Bronchial epithelial cell (primary cell): ENCODE data around the gene PRIM2. TPM values are rescaled to one million over a fixed set of nuclear protein-coding genes. Genes with fewer than 3 reads are reported as not detected.
"Not testable (repeated sequence)": the region's sequence is repeated elsewhere in the genome, so short reads cannot be mapped to it uniquely, and the experiment has no call there.

ENCODE experiments used
- DNase-seq: peaks from one replicate; pipeline ENCODE4 v3.0.0-alpha.2; 2010; ENCODE audit warnings: low read depth
- FAIRE-seq: peaks from 2 replicates; lab custom pipeline; 2011; peaks lifted over from hg19 to GRCh38; lab: Jason Lieb, UNC
- H3K27me3 ChIP-seq: 2 replicates; pipeline ENCODE4 v1.5.1; 2011; ENCODE audit warnings: low read length; ENCODE audit not compliant: control insufficient read depth, insufficient read depth
- H3K36me3 ChIP-seq: 2 replicates; pipeline ENCODE4 v1.5.1; 2011; ENCODE audit warnings: low read length; ENCODE audit not compliant: control insufficient read depth, insufficient read depth
- H3K4me3 ChIP-seq: 2 replicates; pipeline ENCODE4 v1.5.1; 2011; ENCODE audit warnings: mild to moderate bottlenecking, low read depth, low read length, control low read depth
- total RNA-seq: library from RNA; depleted of rRNA; stranded (reverse); fragments of >200 nt; gene quantifications from 2 replicates; pipeline ENCODE4 v1.2.1, GENCODE V29; 2014
- TF ChIP-seq, protein P1 (sequence below): IDR thresholded peaks from 2 replicates; pipeline ENCODE4 v1.5.1; 2011; ENCODE audit warnings: mild to moderate bottlenecking, moderate library complexity, low read length, control low read depth, inconsistent platforms; ENCODE audit not compliant: insufficient read depth, severe bottlenecking

PRIM2 gene
- total RNA-seq, 1 donor from 2014 or later: 14.7 TPM

DNA sequence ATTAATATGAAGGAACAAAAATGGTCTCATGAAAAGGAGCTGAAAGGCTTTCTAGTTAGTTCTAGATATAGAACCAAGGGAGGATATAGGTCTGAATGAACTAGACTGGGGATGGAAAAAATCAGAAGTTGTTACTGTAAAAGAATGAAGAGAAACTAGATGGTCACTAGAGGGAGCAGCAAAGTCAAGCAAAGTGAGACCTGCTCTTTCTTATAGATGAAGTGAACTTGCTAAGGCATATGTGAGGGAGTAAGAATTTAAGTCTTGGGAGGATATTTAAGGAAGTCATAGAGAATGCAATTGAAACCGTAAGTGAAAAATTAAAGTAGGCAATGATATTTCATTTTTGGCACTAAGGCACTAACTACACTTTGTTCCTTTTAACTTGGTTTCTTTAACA lies 218.6 kb downstream of the PRIM2 start:
- not testable (repeated sequence) for H3K4me3 ChIP-seq, FAIRE-seq, H3K27me3 ChIP-seq, H3K36me3 ChIP-seq
- DNase-seq: peak; percentile 41
- TF ChIP-seq, protein P1, sequence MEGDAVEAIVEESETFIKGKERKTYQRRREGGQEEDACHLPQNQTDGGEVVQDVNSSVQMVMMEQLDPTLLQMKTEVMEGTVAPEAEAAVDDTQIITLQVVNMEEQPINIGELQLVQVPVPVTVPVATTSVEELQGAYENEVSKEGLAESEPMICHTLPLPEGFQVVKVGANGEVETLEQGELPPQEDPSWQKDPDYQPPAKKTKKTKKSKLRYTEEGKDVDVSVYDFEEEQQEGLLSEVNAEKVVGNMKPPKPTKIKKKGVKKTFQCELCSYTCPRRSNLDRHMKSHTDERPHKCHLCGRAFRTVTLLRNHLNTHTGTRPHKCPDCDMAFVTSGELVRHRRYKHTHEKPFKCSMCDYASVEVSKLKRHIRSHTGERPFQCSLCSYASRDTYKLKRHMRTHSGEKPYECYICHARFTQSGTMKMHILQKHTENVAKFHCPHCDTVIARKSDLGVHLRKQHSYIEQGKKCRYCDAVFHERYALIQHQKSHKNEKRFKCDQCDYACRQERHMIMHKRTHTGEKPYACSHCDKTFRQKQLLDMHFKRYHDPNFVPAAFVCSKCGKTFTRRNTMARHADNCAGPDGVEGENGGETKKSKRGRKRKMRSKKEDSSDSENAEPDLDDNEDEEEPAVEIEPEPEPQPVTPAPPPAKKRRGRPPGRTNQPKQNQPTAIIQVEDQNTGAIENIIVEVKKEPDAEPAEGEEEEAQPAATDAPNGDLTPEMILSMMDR: peak; percentile 39

DNA sequence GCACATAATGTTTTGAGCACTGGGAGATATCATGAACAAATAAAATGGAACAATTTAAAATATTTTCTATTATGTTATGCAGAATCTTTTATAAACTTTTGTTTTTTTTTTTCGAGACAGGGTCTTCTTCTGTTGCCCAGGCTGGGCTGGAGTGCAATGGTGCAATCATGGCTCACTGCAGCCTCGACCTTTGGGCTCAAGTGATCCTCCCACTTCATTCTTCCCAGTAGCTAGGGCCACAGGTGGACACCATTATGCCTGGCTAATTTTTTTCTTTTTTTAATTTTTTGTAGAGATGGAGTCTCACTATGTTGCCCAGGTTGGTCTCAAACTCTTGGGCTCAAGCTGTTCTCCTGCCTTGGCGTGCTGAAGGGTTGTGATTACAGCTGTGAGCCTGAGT lies 220.5 kb downstream of the PRIM2 start:
- not testable (repeated sequence) for DNase-seq, H3K27me3 ChIP-seq, H3K36me3 ChIP-seq, H3K4me3 ChIP-seq, FAIRE-seq

DNA sequence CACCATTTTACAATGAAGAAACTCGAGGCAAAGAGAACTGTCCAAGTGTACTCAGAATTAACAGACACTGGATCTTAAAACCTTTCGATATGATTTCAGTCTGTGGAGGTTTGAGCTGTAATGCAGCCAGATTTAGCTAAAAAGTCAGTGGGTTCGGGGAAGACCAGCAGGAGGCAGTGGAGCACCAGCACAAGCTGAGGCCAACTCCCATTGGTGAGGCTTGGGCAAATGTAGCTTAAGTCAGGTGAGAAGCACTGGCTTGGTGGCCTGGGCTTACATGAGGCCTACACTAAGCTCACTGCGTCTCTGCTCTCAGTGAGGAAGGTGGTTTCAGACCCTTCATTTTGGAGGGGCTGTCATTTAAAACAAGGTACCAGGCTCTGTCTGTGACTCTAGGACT lies 234.5 kb downstream of the PRIM2 start:
- H3K27me3 ChIP-seq, DNase-seq, H3K36me3 ChIP-seq, H3K4me3 ChIP-seq: not testable (repeated sequence)
- FAIRE-seq: peak; percentile 92

DNA sequence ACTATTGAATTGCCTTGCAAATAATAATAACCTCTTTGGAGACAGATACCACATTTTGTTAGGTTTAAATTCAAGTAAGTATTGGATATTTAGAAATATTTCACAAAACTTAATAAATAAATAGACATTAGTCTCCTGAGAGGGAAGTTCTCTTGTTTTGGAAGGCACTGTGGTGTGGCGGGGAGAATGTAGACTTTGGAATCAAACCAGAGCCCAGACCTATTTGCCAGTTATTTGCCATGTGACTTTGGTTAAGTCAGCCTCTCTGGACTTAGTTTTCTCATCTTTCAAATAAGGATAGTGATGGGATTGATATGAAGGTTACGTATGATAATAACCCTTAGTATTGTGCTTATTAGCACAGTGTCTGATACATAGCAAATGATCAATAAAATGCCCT lies 240.4 kb downstream of the PRIM2 start:
- not testable (repeated sequence) for FAIRE-seq, DNase-seq, H3K4me3 ChIP-seq, H3K27me3 ChIP-seq, H3K36me3 ChIP-seq

DNA sequence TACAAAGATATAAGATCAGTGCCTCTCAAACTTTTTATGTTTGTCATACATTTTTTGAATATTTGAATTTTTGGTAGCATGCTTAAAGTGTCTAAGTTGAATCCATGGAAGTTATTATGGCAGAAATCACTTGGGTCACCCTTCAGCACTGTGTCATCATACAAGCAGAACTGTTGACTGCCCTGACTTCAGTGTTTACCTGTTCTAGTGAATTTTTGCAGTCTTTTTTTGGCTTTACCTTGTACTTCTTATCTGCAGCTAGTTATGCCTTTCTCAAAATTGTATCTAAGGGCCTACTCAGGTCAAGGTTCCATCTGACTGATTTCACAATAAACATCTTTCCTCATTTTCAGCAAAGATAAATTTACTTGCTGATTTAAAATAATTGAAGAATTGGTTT lies 241.7 kb downstream of the PRIM2 start:
- not testable (repeated sequence) for H3K36me3 ChIP-seq, H3K4me3 ChIP-seq, H3K27me3 ChIP-seq, DNase-seq, FAIRE-seq

DNA sequence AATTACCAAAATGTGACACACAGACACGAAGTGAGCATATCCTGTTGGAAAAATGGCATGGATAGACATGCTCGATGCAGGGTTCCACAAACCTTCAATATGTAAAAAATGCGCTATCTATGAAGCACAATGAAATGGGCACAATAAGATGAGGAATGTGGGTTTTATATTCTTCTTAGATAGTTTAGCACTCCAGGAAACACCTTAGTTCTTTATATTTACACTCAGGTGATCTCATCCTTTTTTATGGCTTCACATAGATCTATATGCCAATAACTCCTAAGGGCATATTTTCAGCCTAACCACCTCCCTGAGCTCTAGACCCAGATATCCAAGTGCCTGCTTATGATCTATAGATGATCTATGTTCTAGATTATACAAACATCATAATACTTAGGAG lies 244.8 kb downstream of the PRIM2 start:
- not testable (repeated sequence) for H3K4me3 ChIP-seq, FAIRE-seq, H3K36me3 ChIP-seq, H3K27me3 ChIP-seq, DNase-seq

DNA sequence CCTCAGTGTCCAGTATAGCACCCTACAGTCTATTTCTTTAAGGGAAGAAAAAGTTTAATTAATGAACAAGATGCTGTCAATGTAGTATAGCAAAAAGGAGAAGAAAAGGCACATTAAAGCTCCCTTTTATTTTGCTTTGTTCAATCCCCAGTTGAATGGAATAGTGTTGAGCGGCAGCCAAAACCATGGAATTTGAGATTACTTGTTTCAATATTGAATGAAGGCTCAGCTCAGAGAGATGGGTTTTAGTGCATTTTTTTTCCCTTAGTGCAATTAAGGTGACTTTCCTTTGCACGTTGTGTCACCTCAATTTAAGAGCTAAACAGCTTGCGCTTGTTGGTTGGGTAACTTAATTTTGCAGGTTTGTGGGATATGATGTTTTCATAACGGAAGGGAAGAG lies 254.7 kb downstream of the PRIM2 start:
- H3K36me3 ChIP-seq, DNase-seq, H3K4me3 ChIP-seq, H3K27me3 ChIP-seq, FAIRE-seq: not testable (repeated sequence)

DNA sequence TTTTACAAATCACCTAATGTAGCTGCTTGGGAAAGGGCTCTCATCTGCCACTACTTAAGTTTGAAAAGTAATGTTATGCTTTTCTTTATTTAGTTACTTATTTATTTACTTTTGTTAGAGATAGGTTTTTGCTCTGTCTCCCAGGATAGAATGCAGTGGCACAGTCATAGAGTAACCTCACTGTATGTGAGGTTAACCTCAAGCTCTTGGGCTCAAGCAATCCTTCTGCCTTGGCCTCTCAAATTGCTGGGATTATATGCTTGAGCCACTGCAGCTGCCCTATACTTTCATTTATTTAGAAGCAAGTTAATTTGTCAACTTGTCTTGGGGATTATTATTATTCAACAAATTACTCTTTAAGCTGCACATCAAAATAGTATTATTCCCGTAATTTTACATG lies 255.4 kb downstream of the PRIM2 start:
- not testable (repeated sequence) for DNase-seq, H3K27me3 ChIP-seq, H3K36me3 ChIP-seq, FAIRE-seq, H3K4me3 ChIP-seq

DNA sequence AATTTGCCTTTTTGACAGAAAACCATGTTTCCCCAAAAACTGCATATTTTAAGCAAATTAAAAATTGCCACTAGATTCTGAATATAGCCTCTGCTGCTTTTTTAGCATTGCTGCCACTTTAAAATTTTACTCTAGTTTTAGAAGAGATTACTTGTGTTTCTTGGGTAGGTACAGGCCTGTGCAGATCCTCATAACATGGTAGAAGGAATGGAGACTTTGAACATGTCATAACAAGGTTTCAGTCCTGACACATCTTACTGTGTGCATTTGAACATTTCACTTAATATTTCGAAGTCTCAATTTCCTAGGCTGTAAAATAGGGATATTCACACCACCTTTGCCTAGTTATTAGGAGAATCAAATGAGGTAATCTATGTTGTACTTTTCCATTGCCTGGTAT lies 259.6 kb downstream of the PRIM2 start:
- not testable (repeated sequence) for H3K4me3 ChIP-seq, H3K36me3 ChIP-seq, H3K27me3 ChIP-seq, FAIRE-seq
- DNase-seq: peak; percentile 78

DNA sequence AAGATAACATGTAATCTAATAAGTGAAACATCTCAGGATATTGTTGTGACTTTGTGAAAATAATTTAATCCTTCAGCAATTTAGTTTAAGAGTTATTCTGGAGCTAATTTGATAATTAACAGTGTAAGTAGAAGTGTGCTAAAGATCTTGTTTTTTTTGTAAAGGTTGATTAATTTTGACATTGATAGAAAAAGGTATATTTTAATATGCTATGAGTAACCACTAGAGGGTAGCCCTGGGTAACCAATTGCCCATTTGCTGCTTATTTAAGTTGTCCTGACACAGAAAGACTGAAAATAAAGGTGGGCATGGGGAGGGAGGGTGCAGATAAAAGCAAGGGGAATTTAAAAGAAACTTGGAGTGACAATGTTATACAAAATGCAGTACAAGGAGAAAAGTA lies 262.1 kb downstream of the PRIM2 start:
- H3K36me3 ChIP-seq, H3K4me3 ChIP-seq, FAIRE-seq, H3K27me3 ChIP-seq: not testable (repeated sequence)
- peak; percentile 0 for DNase-seq

DNA sequence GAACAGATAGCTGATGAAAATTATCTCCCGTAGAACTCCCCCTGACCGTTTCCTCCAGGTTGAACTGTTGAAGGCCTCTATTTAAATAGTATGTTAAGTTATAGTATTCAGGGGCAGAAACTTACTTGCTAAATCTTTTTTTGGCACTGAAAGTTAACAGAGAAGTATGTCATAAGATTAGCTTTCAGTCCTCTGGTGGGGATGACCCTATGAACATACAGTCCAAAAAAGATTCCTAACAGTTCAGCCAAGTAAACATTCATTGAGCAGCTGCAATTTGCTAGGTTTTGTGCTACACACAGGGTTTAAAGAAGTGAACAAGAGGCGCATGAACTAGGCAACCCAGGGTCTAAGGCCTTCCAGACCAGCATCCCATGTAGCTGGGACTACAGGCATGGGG lies 264.2 kb downstream of the PRIM2 start:
- H3K27me3 ChIP-seq, H3K36me3 ChIP-seq, DNase-seq, FAIRE-seq, H3K4me3 ChIP-seq: not testable (repeated sequence)

DNA sequence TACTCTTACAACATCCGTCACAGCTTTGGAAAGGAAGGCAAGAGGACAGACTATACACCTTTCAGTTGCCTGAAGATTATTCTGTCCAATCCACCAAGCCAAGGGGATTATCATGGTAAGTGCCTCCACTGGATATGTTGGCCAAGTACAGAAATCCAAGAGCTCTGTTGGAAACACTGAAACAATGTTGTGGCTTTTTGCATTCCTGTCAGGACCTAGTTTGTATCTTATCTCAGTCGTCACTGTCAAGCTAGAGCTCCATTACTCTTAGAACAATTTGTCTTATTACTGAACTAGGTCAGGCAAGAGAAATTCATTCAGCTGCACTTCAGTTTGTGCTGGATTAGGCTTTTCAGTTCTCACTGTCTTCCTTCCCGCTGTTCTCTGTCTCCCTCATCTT lies 283.7 kb downstream of the PRIM2 start:
- H3K27me3 ChIP-seq, H3K4me3 ChIP-seq, H3K36me3 ChIP-seq, FAIRE-seq, DNase-seq: not testable (repeated sequence)

DNA sequence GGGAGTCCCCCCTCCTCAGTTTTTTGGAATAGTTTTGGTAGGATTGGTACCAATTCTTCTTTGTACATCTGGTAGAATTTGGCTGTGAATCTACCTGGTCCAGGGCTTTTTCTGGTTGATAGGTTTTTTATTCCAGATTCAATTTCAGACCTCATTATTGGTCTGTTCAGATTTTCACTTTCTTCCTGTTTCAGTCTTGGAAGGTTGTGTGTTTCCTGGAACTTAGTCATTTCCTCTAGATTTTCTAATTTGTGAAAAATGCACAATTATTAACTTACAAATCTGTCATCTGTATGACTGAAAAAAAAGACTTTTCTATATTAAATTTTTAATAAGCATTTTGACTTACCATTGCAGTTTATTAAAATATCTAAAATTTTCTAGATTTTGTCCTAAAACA lies 287.9 kb downstream of the PRIM2 start:
- not testable (repeated sequence) for H3K4me3 ChIP-seq, DNase-seq, FAIRE-seq, H3K36me3 ChIP-seq, H3K27me3 ChIP-seq

DNA sequence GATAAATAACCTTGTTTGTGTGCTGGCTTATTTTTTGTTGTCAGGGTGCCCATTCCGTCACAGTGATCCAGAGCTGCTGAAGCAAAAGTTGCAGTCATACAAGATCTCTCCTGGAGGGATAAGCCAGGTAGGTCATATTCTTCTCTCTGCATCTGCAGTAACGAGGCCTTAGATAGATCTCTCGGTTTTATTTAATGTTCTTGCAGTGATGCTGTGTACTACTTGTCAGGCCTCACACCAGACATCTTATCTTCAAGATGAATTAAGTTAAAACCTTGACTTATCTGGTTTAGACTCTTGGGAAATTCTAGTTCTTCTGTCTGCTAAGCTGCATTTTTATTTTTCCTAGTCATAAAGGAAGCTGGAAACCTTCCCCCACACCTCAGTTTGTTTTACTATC lies 288.9 kb downstream of the PRIM2 start:
- H3K27me3 ChIP-seq, H3K36me3 ChIP-seq, FAIRE-seq, DNase-seq, H3K4me3 ChIP-seq: not testable (repeated sequence)
